MM.1S (cell line): ENCODE results near the gene MICALL1.

Experiments used
- CTCF ChIP-seq: fragments of 300-600 bp; sonication (generic); IDR thresholded peaks from 2 replicates; pipeline ENCODE4 v1.5.1; 2016; ENCODE audit warnings: antibody characterized with exemption, low read length, mixed read lengths
- EZH2 ChIP-seq: fragments of 300-600 bp; sonication (generic); optimal IDR thresholded peaks from 2 replicates; pipeline ENCODE3; 2017; ENCODE audit warnings: low read depth, mild to moderate bottlenecking, antibody characterized with exemption, low read length, mixed read lengths

- TF ChIP-seq EZH2 (no peak), CTCF (no peak)
Measured at GRCh38 chr22:37896939-37897338, 9.2 kb upstream of the MICALL1 start.
